ENCODE data around the gene CCNJL. TPM values are rescaled to one million over a fixed set of nuclear protein-coding genes. Genes with fewer than 3 reads are reported as not detected.

CCNJL gene, protein sequence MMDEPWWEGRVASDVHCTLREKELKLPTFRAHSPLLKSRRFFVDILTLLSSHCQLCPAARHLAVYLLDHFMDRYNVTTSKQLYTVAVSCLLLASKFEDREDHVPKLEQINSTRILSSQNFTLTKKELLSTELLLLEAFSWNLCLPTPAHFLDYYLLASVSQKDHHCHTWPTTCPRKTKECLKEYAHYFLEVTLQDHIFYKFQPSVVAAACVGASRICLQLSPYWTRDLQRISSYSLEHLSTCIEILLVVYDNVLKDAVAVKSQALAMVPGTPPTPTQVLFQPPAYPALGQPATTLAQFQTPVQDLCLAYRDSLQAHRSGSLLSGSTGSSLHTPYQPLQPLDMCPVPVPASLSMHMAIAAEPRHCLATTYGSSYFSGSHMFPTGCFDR
- 1 to 10 TPM in 1 of 4 donors, under 1 TPM in 3; 0.20 to 1.3 (median 0.63) TPM for total RNA-seq
- under 1 TPM in 2 of 3 donors, not detected in 1; 0.04 to 0.09 TPM for polyA plus RNA-seq
- long read RNA-seq, donor 1, result 0 reads
- long read RNA-seq, donor 2, result 0 reads

DNA sequence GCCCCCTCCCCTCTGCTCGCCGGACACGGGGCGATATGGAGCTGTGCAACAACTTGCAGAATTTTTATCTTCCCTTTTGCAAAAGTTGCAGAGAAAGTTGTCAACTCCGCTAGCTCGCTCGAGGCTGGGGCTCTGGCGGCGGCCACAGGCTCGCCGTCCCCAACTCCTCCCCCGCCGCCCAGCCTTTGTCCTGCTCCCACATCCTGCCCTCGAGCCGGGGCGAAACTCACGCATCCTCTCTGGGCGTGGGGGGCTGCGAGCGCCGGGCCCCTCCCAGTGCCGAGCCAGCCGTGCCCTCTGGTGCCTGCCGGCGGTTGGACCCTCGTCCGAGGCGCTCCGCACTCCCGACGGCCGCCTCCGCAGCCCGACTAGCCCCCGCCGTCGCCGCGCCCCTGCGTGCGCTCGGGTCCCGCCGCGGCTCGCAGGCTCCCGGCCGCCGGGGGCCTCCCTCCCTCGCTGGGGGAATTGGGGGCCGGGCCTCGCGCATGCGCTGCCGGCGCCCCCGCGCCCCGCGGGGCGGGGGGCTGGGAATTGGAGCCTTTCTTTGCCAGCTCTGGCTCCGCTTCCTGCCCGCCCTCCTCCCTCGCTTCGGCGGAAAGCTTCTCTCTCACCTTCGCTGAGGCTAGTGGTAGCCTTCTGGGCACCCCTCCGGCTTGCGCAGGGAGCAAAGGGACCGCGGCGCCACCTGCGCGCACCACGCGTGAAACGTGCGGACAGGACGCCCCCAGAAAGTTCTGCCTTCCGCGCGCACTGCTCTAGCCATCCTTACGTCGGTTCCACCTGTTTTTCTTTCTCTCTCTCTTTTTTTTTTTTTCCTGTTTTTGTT lies at the start of gene CCNJL:
Gene CCNJL (minus strand): TSS at position 431 of the 826 bp plus-strand sequence. CDS start 641 bp downstream, outside the sequence.
- peak within 1 kb of the TSS; percentile 70 for H3K4me3 ChIP-seq
- peak; percentile 39 to 66 for DNase-seq
- no peaks in the 10 kb centered on the region for H3K9me3 ChIP-seq
- 0 to 1% (median 1%) methylated on average over 64 to 84 of the region's 84 CpGs for WGBS, 3 donors
- no peaks in the 10 kb centered on the region for H3K4me1 ChIP-seq
- H3K27ac ChIP-seq, result no peak within 1 kb of the TSS
- peaks cover 0 to 36% (median 10%) of the 10 kb centered on the region in 3 donors for H3K27me3 ChIP-seq (ENCODE audit: insufficient read depth in 3 of 3, low read length in 2 of 3)
- intact Hi-C loops (cut with DNase I), result no loop called here
- no peaks in the 10 kb centered on the region for H3K36me3 ChIP-seq (ENCODE audit: insufficient read depth in 1 of 2, low read depth in 1 of 2)
- ATAC-seq, result peak; percentile 15 to 65 (median 38)
- TF ChIP-seq, protein P1, sequence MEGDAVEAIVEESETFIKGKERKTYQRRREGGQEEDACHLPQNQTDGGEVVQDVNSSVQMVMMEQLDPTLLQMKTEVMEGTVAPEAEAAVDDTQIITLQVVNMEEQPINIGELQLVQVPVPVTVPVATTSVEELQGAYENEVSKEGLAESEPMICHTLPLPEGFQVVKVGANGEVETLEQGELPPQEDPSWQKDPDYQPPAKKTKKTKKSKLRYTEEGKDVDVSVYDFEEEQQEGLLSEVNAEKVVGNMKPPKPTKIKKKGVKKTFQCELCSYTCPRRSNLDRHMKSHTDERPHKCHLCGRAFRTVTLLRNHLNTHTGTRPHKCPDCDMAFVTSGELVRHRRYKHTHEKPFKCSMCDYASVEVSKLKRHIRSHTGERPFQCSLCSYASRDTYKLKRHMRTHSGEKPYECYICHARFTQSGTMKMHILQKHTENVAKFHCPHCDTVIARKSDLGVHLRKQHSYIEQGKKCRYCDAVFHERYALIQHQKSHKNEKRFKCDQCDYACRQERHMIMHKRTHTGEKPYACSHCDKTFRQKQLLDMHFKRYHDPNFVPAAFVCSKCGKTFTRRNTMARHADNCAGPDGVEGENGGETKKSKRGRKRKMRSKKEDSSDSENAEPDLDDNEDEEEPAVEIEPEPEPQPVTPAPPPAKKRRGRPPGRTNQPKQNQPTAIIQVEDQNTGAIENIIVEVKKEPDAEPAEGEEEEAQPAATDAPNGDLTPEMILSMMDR (IDR thresholded peaks at IDR 0.05), result no peak

DNA sequence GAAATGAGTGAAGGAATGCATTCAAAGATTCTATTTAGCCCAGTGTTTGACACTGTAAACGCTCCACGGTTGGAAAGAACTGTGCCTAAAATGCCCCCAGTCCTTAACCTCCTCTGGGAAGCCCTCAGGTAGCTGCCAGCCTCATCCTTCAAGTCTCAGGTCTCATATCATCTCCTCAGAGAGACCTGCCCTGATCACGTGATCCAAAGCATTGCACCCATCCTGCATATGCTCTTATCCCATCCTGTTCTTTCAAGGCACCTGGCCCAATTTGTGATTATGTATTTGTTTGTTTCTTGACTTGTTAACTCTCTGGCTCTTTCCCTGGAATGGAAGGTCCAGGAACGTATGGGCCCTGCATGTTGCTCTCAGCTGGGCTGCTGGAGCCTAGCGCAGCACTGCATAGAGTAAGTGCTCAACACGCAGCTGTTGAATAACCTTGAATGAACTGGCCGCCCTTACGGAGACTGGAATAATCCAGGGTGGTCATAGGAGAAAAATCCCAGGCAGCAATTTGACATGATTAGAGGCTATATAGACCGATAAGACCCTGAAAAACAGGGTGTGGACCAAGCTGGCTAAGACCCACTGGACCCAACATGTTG lies 49.4 kb upstream of the CCNJL start:
- H3K9me3 ChIP-seq, result no peaks in the 10 kb centered on the region
- no peak for ATAC-seq
- no peaks in the 10 kb centered on the region for H3K27me3 ChIP-seq (ENCODE audit: insufficient read depth in 3 of 3, low read length in 2 of 3)
- H3K4me3 ChIP-seq, result no peak overlapping the region
- peaks cover 14% of the 10 kb centered on the region for H3K4me1 ChIP-seq
- TF ChIP-seq, protein P1 (IDR thresholded peaks at IDR 0.05), result no peak
- no peaks in the 10 kb centered on the region for H3K36me3 ChIP-seq (ENCODE audit: insufficient read depth in 1 of 2, low read depth in 1 of 2)
- WGBS, 3 donors, result 58 to 67% (median 58%) methylated on average over 9 of the region's 9 CpGs
- no peak for DNase-seq
- intact Hi-C loops (cut with DNase I), result no loop called here
- H3K27ac ChIP-seq, result no peak overlapping the region

DNA sequence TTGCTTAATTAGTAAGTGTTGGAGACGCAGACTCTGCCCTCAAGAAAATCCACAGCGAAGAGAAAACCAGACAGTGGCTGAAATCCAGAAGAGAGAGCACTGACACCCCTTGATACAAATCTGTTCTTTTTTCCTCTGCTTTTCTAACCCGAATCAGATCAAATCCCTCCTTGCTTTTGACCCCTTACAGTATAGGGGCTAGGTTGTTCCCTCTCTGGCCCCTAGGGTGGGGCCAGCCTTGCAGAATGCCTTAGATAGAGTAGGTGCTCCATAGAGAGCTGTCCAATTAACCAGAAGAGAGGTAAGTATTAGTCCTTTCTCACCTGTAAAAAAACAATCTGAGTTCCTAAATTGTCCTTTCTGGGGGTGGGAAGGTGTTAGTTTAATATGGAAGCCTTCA lies 47.9 kb upstream of the CCNJL start:
- H3K4me1 ChIP-seq, result peaks cover 14% of the 10 kb centered on the region
- H3K36me3 ChIP-seq (ENCODE audit: insufficient read depth in 1 of 2, low read depth in 1 of 2), result no peaks in the 10 kb centered on the region
- DNase-seq (no peak), ATAC-seq (no peak)
- H3K27ac ChIP-seq, result no peak overlapping the region
- TF ChIP-seq, protein P1 (IDR thresholded peaks at IDR 0.05), result no peak
- no peak overlapping the region for H3K4me3 ChIP-seq
- WGBS, 3 donors, result 69 to 85% (median 80%) methylated on average over 3 of the region's 3 CpGs
- intact Hi-C loops (cut with DNase I), result no loop called here
- no peaks in the 10 kb centered on the region for H3K27me3 ChIP-seq (ENCODE audit: insufficient read depth in 3 of 3, low read length in 2 of 3)
- H3K9me3 ChIP-seq, result no peaks in the 10 kb centered on the region

DNA sequence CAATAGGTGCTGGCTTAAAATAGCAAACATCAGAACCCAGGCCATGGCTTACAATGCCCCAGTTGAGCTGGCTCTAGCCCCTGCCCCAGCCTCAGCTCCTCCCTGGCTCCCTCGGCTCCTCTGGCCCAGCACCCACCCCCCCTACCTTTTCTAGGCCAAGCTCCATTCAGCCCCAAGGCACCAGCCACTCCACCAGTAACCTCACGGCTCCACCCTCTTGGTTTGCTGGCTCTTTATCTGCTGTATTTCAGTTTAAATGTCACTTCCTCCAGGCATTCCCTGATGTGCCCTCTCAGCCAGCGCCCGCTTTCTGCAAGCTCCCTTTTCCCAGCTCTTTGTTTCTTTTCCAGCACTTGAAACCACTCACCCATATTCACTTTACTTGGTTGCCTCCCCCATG lies 47.5 kb upstream of the CCNJL start:
- H3K27ac ChIP-seq, result no peak overlapping the region
- DNase-seq (no peak), ATAC-seq (no peak)
- H3K9me3 ChIP-seq, result no peaks in the 10 kb centered on the region
- peaks cover 14% of the 10 kb centered on the region for H3K4me1 ChIP-seq
- intact Hi-C loops (cut with DNase I), result no loop called here
- H3K4me3 ChIP-seq, result no peak overlapping the region
- 76 to 81% (median 79%) methylated on average over 4 of the region's 4 CpGs for WGBS, 3 donors
- TF ChIP-seq, protein P1 (IDR thresholded peaks at IDR 0.05), result no peak
- H3K27me3 ChIP-seq (ENCODE audit: insufficient read depth in 3 of 3, low read length in 2 of 3), result no peaks in the 10 kb centered on the region
- no peaks in the 10 kb centered on the region for H3K36me3 ChIP-seq (ENCODE audit: insufficient read depth in 1 of 2, low read depth in 1 of 2)

Data from psoas muscle (tissue), 8 donors.